OCI-LY3 (cell line): Measurements from ENCODE around the gene ZNF654.

Experiments used
- EZH2phosphoT487 ChIP-seq: fragments of 200-600 bp; shearing (Covaris generic); IDR thresholded peaks from 2 replicates; pipeline ENCODE4 v1.6.1; 2018; ENCODE audit warnings: antibody characterized with exemption, mixed run types, low read depth
- TF ChIP-seq, protein P1 (sequence below): fragments of 200-600, 300-600 bp; sonication (generic); IDR thresholded peaks from 2 replicates; pipeline ENCODE4 v1.5.1; 2014; ENCODE audit warnings: antibody characterized with exemption, low read length, low read depth

DNA sequence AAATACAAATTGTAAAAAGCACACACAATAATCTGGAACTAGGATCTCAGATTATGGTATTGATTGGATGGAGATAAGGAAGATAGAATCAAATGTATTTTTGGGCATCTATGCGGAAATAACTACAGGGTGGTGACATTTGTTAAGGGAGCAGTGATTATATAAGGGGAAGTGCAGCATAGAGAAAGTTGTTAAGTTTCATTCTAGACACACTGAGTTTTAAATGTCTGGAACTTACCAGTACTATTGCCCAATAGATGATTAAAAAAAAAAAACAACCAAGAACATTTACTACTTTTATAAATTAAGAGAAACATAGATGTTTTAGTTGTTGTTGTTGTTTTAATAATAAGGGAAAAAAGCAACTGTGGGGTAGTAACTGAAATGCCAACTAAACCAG is 58.6 kb downstream of the ZNF654 start:
- TF ChIP-seq, protein P1, sequence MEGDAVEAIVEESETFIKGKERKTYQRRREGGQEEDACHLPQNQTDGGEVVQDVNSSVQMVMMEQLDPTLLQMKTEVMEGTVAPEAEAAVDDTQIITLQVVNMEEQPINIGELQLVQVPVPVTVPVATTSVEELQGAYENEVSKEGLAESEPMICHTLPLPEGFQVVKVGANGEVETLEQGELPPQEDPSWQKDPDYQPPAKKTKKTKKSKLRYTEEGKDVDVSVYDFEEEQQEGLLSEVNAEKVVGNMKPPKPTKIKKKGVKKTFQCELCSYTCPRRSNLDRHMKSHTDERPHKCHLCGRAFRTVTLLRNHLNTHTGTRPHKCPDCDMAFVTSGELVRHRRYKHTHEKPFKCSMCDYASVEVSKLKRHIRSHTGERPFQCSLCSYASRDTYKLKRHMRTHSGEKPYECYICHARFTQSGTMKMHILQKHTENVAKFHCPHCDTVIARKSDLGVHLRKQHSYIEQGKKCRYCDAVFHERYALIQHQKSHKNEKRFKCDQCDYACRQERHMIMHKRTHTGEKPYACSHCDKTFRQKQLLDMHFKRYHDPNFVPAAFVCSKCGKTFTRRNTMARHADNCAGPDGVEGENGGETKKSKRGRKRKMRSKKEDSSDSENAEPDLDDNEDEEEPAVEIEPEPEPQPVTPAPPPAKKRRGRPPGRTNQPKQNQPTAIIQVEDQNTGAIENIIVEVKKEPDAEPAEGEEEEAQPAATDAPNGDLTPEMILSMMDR: no peak
- no peak for TF ChIP-seq EZH2phosphoT487
